Astrocyte of the spinal cord (primary cell): ENCODE measurements around the gene CDKAL1.

Experiments used
- DNase-seq: peaks from one replicate; pipeline ENCODE4 v3.0.0; 2011; ENCODE audit warnings: low read depth, low spot score
- H3K4me3 ChIP-seq: 2 replicates; pipeline ENCODE4 v1.5.1; 2011; ENCODE audit warnings: low read depth, mild to moderate bottlenecking, low read length, moderate library complexity
- in situ Hi-C: cut with HindIII; loops from 2 replicates; pipeline ENCODE4 v1.10.0; 2017; ENCODE audit warnings: low sequenced_read_pairs
- TF ChIP-seq, protein P1 (sequence below): IDR thresholded peaks from 2 replicates; pipeline ENCODE4 v1.5.1; 2012; ENCODE audit warnings: low read depth, mild to moderate bottlenecking, low read length, inconsistent platforms

Gene CDKAL1

DNA sequence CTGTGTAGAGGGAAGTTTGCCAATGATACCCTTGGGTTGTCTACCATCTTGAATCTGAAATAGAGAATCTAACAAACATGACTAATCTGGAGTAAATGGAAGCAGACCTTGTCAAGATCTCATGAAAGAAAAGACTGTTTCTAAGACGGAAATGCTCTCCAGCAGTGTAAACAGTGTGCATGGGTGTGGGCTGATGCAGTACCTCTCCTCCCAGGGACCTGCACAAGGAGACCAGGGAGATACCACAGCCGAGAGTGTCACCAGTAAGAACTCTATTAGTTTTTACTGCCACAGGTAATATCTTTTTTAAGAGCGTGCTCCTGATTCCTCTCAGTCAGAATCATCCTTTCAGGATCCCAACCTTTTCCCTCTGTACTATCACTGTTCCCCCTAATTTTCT is 546.0 kb downstream of the CDKAL1 start:
- no peak for DNase-seq
- in situ Hi-C loops, result no loop called here
- TF ChIP-seq, protein P1, sequence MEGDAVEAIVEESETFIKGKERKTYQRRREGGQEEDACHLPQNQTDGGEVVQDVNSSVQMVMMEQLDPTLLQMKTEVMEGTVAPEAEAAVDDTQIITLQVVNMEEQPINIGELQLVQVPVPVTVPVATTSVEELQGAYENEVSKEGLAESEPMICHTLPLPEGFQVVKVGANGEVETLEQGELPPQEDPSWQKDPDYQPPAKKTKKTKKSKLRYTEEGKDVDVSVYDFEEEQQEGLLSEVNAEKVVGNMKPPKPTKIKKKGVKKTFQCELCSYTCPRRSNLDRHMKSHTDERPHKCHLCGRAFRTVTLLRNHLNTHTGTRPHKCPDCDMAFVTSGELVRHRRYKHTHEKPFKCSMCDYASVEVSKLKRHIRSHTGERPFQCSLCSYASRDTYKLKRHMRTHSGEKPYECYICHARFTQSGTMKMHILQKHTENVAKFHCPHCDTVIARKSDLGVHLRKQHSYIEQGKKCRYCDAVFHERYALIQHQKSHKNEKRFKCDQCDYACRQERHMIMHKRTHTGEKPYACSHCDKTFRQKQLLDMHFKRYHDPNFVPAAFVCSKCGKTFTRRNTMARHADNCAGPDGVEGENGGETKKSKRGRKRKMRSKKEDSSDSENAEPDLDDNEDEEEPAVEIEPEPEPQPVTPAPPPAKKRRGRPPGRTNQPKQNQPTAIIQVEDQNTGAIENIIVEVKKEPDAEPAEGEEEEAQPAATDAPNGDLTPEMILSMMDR, result no peak
- no peak overlapping the region for H3K4me3 ChIP-seq

DNA sequence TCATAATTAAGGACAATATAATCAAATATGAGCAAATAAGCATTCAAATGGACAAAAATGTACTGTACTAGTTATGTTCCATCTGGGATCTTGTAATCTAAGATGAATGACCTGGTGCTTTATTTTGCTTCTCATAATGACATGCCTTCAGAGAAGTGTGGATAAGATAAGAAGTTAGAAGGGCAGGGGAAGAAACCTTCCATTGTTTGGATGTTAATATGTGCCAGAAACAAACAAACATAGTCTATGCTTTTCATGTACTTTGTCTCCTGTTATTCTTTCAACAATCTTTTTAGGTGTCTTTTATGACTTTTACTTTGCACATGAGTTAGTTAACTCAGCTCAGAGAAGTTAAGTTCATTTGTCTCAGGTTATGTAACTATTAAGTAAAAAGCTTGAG is 547.8 kb downstream of the CDKAL1 start:
- no peak for DNase-seq
- H3K4me3 ChIP-seq, result no peak overlapping the region
- TF ChIP-seq, protein P1, result no peak
- in situ Hi-C loops, result no loop called here

DNA sequence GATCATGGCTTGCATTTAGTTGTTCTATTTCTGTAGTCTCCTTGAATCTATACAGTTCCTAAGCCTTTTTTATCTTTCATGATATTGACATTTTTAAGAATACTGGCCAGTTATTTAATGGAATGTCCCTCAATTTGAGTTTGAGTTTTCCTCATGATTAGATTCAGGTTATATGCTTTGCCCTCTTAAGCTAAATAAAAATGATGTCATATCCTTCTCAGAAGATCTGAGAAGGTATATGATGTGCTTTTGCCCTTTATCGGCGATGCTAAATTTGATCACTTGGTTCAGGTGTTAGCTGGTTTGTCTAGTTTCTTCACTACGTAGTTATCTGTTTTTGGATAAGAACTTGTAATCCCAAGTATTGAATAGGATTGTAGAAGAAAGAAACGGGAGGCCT is 549.5 kb downstream of the CDKAL1 start:
- H3K4me3 ChIP-seq, result no peak overlapping the region
- DNase-seq, result no peak
- TF ChIP-seq, protein P1, result no peak
- in situ Hi-C loops, result no loop called here

DNA sequence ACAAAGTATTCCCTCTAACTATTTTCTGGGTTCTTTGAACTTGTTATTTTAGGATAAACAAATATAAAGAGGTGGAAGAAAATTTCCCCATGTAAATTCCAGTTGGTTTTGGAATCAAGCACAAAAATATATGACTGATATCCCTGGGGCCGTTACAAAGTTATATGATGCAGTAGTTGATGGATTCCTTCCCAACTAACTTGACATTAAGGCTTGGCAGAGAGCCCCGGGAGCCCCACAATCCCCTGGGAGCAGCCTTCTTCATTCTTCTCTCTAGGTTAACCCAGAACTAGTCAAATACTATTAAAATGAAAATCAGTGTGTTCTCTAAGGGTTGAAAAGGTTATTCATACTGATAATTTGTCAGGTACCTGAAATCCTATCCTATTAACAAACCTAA is 550.4 kb downstream of the CDKAL1 start:
- in situ Hi-C loops, result no loop called here
- no peak overlapping the region for H3K4me3 ChIP-seq
- DNase-seq, result no peak
- TF ChIP-seq, protein P1, result no peak

DNA sequence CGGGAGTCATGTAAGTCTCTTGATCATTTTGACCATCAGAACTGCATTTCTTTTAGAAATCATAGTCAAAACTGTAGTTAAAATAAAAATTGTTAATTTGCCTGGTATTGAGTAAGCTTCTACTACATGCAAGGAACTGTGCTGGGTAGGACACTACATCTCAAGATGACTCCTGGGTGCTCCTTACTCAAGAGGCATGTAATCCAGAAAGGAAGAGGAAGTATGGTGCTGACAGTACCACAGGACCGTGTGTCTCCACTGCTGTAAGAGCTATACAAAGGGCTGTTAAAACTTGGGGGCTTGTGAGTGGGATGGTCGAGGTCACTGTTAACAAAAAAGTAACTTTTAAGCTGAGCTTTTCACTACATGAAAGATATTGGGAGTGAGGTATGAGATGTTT is 551.0 kb downstream of the CDKAL1 start:
- H3K4me3 ChIP-seq, result no peak overlapping the region
- in situ Hi-C loops, result no loop called here
- TF ChIP-seq, protein P1, result no peak
- DNase-seq, result no peak

DNA sequence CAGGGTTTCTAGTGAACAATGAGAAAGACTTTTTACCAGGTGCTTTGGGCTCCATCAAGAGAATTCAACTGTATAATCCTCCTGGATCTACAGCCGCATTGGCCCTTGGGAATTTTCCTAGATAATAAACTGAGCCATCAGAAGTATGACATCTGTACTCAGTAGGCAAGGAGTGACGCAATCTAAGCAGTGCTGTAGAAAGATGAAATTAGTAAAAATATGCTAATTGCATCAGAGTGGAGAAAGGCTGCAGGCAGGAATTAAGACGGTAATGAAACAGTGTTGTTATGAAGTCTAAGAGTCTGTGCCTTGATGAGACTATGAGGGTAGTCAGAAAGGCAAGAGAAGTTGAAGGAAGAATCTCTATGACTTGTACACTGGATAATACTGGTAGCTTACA is 551.4 kb downstream of the CDKAL1 start:
- no peak overlapping the region for H3K4me3 ChIP-seq
- in situ Hi-C loops, result no loop called here
- no peak for DNase-seq
- TF ChIP-seq, protein P1, result no peak

GRCh38 chr6:21087188-21087587 is 552.9 kb downstream of the CDKAL1 start:
- in situ Hi-C loops, result no loop called here
- H3K4me3 ChIP-seq, result no peak overlapping the region
- TF ChIP-seq, protein P1, result no peak
- no peak for DNase-seq
